ENCODE data around the gene IQGAP2.

The IQGAP2 gene

DNA sequence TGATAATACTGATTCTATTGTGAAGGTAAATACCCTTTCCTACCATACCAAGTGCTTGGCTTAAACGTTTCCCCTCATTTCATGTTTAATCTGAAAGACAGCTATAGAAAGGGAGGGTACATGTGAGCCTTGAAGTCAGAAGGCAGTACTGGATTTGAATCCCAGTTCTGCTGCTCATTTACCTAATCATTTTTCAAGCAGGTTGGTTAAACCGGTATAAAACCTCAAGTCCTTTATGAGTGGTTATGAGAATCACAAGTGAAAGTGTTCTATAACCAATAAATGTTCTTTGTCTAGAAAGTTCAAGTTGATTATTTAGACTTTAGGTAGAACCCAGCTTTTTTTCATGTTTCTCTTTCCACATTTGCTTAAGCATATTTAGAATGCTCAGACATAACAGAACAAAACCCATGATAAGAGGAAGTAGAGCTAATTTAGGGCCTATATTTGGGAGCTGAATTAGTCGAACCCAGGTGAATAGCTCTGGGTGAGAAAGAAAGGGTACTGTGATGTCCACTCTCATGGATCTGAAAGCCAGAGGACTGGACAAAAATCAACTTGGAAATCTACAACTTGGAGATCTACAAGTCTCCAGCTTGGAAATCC, 249.8 kb downstream of the IQGAP2 start:
- no peaks in the 10 kb centered on the region for H3K36me3 ChIP-seq (ENCODE audit: control insufficient read depth, insufficient read depth, low read length)
- H3K9ac ChIP-seq: no peak overlapping the region
- H3K27ac ChIP-seq: no peak overlapping the region
- no peaks in the 10 kb centered on the region for H3K9me3 ChIP-seq (ENCODE audit: control insufficient read depth, low read length)
- H3K79me2 ChIP-seq: no peaks in the 10 kb centered on the region
- no peak overlapping the region for H2AFZ ChIP-seq
- TF ChIP-seq, protein P1, sequence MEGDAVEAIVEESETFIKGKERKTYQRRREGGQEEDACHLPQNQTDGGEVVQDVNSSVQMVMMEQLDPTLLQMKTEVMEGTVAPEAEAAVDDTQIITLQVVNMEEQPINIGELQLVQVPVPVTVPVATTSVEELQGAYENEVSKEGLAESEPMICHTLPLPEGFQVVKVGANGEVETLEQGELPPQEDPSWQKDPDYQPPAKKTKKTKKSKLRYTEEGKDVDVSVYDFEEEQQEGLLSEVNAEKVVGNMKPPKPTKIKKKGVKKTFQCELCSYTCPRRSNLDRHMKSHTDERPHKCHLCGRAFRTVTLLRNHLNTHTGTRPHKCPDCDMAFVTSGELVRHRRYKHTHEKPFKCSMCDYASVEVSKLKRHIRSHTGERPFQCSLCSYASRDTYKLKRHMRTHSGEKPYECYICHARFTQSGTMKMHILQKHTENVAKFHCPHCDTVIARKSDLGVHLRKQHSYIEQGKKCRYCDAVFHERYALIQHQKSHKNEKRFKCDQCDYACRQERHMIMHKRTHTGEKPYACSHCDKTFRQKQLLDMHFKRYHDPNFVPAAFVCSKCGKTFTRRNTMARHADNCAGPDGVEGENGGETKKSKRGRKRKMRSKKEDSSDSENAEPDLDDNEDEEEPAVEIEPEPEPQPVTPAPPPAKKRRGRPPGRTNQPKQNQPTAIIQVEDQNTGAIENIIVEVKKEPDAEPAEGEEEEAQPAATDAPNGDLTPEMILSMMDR (IDR thresholded peaks at IDR 0.05): no peak
- H3K4me2 ChIP-seq (ENCODE audit: low read length): no peak overlapping the region
- no peak overlapping the region for H3K4me3 ChIP-seq (ENCODE audit: low read depth, low read length)
- H3K27me3 ChIP-seq (ENCODE audit: control insufficient read depth, insufficient read depth, low read length): no peaks in the 10 kb centered on the region
- H3K4me1 ChIP-seq: no peaks in the 10 kb centered on the region

DNA sequence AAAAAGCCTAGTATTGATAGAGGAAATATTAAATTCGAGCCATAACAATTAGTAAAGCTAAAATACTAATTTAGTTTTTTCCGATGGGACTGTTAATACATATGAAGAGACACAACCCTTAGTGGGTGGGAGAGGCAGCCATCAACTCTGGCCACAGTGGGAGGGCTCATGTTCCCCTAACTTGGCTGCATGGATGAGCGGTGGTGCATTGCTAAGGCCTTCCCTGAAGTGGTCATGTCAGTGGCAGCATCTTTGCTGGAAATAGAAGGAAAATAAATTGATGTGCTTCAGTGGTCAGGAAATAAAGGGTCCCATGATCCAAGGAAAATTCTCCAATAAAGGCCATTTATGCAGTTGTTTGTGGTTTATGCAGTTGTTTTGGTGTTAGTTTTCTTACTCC, 254.0 kb downstream of the IQGAP2 start:
- H3K79me2 ChIP-seq: no peaks in the 10 kb centered on the region
- no peaks in the 10 kb centered on the region for H3K9me3 ChIP-seq (ENCODE audit: control insufficient read depth, low read length)
- H3K4me3 ChIP-seq (ENCODE audit: low read depth, low read length): no peak overlapping the region
- H3K4me2 ChIP-seq (ENCODE audit: low read length): no peak overlapping the region
- H3K9ac ChIP-seq: no peak overlapping the region
- TF ChIP-seq, protein P1 (IDR thresholded peaks at IDR 0.05): no peak
- H3K4me1 ChIP-seq: no peaks in the 10 kb centered on the region
- H2AFZ ChIP-seq: no peak overlapping the region
- H3K36me3 ChIP-seq (ENCODE audit: control insufficient read depth, insufficient read depth, low read length): no peaks in the 10 kb centered on the region
- no peak overlapping the region for H3K27ac ChIP-seq
- no peaks in the 10 kb centered on the region for H3K27me3 ChIP-seq (ENCODE audit: control insufficient read depth, insufficient read depth, low read length)

DNA sequence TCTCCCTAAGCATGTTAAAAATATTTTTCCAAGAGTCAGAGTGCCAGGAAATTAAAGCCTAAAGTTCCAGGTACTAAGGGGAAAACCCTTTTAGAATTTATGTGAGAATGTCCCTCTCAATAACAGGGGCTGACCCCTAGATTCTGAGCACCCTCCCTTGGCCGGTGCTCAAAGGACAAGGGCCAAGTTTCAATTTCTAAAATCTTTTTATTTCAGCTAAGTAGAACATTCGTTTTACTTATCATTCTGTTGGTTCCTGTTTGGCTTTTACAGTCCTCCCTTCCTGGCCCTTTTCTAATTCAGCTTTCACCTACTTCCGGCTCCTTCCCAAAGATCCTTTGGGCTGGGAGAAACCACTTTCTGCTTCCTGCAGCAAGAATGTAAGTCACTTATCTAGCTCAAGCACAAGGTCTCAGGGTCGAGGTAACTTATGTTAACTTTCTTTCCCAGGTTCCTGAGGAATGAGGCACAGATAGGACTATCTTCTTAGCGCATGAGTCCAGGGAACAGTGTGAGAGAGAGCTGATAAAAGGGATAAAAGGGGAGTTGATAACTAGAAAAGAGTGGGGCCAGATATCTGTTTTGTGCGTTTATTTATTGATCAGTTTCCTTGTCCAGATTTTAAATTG, 254.7 kb downstream of the IQGAP2 start:
- Histone ChIP-seq H3K27ac (no peak overlapping the region), H2AFZ (no peak overlapping the region), H3K79me2 (no peaks in the 10 kb centered on the region), H3K36me3 (ENCODE audit: control insufficient read depth, insufficient read depth, low read length) (no peaks in the 10 kb centered on the region), H3K4me1 (no peaks in the 10 kb centered on the region), H3K9ac (no peak overlapping the region), H3K4me2 (ENCODE audit: low read length) (no peak overlapping the region), H3K9me3 (ENCODE audit: control insufficient read depth, low read length) (no peaks in the 10 kb centered on the region), H3K4me3 (ENCODE audit: low read depth, low read length) (no peak overlapping the region), H3K27me3 (ENCODE audit: control insufficient read depth, insufficient read depth, low read length) (no peaks in the 10 kb centered on the region)
- TF ChIP-seq, protein P1 (IDR thresholded peaks at IDR 0.05): no peak

DNA sequence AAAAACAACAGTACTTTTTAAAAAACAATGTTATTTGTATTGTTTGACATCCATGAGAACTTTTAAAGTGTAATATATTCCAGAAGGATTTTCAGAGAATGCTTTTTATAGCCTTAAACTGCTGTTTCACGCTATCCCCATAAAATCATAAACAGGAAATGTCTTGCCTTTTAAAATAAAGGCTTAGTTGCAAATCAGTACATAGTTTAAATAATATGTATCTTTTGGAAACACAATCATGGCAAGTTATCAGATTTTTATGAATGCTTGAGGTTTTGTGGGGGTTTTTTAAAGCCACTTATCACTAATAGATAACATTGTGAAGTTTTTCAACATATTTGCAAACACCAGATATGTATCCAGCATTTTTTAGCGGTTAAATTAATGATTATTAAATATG, 257.3 kb downstream of the IQGAP2 start:
- Histone ChIP-seq H3K9me3 (ENCODE audit: control insufficient read depth, low read length) (no peaks in the 10 kb centered on the region), H3K36me3 (ENCODE audit: control insufficient read depth, insufficient read depth, low read length) (no peaks in the 10 kb centered on the region), H3K79me2 (no peaks in the 10 kb centered on the region), H3K4me1 (no peaks in the 10 kb centered on the region), H3K9ac (no peak overlapping the region), H3K4me2 (ENCODE audit: low read length) (no peak overlapping the region), H3K4me3 (ENCODE audit: low read depth, low read length) (no peak overlapping the region), H2AFZ (no peak overlapping the region), H3K27ac (no peak overlapping the region), H3K27me3 (ENCODE audit: control insufficient read depth, insufficient read depth, low read length) (no peaks in the 10 kb centered on the region)
- TF ChIP-seq, protein P1 (IDR thresholded peaks at IDR 0.05): no peak

GRCh38 chr5:76662521-76662920, 259.4 kb downstream of the IQGAP2 start:
- TF ChIP-seq, protein P1 (IDR thresholded peaks at IDR 0.05): no peak
- Histone ChIP-seq H3K9me3 (ENCODE audit: control insufficient read depth, low read length) (no peaks in the 10 kb centered on the region), H3K4me3 (ENCODE audit: low read depth, low read length) (no peak overlapping the region), H3K27ac (no peak overlapping the region), H3K36me3 (ENCODE audit: control insufficient read depth, insufficient read depth, low read length) (no peaks in the 10 kb centered on the region), H3K4me2 (ENCODE audit: low read length) (no peak overlapping the region), H3K79me2 (no peaks in the 10 kb centered on the region), H3K4me1 (no peaks in the 10 kb centered on the region), H3K27me3 (ENCODE audit: control insufficient read depth, insufficient read depth, low read length) (no peaks in the 10 kb centered on the region), H3K9ac (no peak overlapping the region), H2AFZ (no peak overlapping the region)
